GM21737 (cell line): ENCODE measurements around the gene ADGRV1.
"Not testable (repeated sequence)": the region's sequence is repeated elsewhere in the genome, so short reads cannot be mapped to it uniquely, and the experiment has no call there.

Experiments
- ATAC-seq: cut with Tn5 transposase; IDR thresholded peaks from one replicate; pipeline ENCODE4 v1.9.1; 2021; ENCODE audit warnings: mild to moderate bottlenecking, moderate library complexity; ENCODE audit not compliant: unreplicated experiment

Gene ADGRV1

GRCh38 chr5:90899014-90899604 is 340.5 kb downstream of the ADGRV1 start:
- ATAC-seq = no peak

- no peak for ATAC-seq
Observed at GRCh38 chr5:90901261-90901660, 342.7 kb downstream of the ADGRV1 start.

GRCh38 chr5:90902170-90902569 is 343.6 kb downstream of the ADGRV1 start:
- ATAC-seq = no peak

GRCh38 chr5:90902651-90903386 is 344.2 kb downstream of the ADGRV1 start:
- no peak for ATAC-seq

- ATAC-seq = no peak
Observed at GRCh38 chr5:90909101-90909503, 350.5 kb downstream of the ADGRV1 start.

GRCh38 chr5:90909940-90910339 is 351.3 kb downstream of the ADGRV1 start:
- ATAC-seq = no peak

GRCh38 chr5:90911169-90911568 is 352.6 kb downstream of the ADGRV1 start:
- no peak for ATAC-seq

- ATAC-seq = no peak
Observed at GRCh38 chr5:90912476-90912875, 353.9 kb downstream of the ADGRV1 start.

- no peak for ATAC-seq
Observed at GRCh38 chr5:90915393-90915792, 356.8 kb downstream of the ADGRV1 start.

- no peak for ATAC-seq
Observed at GRCh38 chr5:90916947-90917800, 358.6 kb downstream of the ADGRV1 start.

GRCh38 chr5:90917928-90918668 is 359.5 kb downstream of the ADGRV1 start:
- ATAC-seq = no peak

GRCh38 chr5:90921418-90921973 is 362.9 kb downstream of the ADGRV1 start:
- ATAC-seq = no peak

- ATAC-seq = not testable (repeated sequence)
Observed at GRCh38 chr5:90924222-90924621, 365.6 kb downstream of the ADGRV1 start.

GRCh38 chr5:90929013-90929839 is 370.6 kb downstream of the ADGRV1 start:
- not testable (repeated sequence) for ATAC-seq

- ATAC-seq = no peak
Observed at GRCh38 chr5:90930062-90930461, 371.5 kb downstream of the ADGRV1 start.

- no peak for ATAC-seq
Observed at GRCh38 chr5:90930756-90931431, 372.3 kb downstream of the ADGRV1 start.

GRCh38 chr5:90932052-90932699 is 373.6 kb downstream of the ADGRV1 start:
- no peak for ATAC-seq

- ATAC-seq = no peak
Observed at GRCh38 chr5:90933298-90933697, 374.7 kb downstream of the ADGRV1 start.
